ENCODE results near the gene CDC45.

The CDC45 gene

GRCh38 chr22:19555651-19556050 is 75.9 kb downstream of the CDC45 start:
- DNase-seq (ENCODE audit: low read depth in 2 of 3, low spot score in 2 of 3), result no peak

- no peak for DNase-seq (ENCODE audit: low read depth in 2 of 3, low spot score in 2 of 3)
Measured at GRCh38 chr22:19556963-19557545, 77.3 kb downstream of the CDC45 start.

GRCh38 chr22:19559324-19559811 is 79.6 kb downstream of the CDC45 start:
- DNase-seq (ENCODE audit: low read depth in 2 of 3, low spot score in 2 of 3), result no peak

- no peak for DNase-seq (ENCODE audit: low read depth in 2 of 3, low spot score in 2 of 3)
Measured at GRCh38 chr22:19559956-19560355, 80.2 kb downstream of the CDC45 start.

GRCh38 chr22:19565382-19566278 is 85.9 kb downstream of the CDC45 start:
- no peak for DNase-seq (ENCODE audit: low read depth in 2 of 3, low spot score in 2 of 3)

- DNase-seq (ENCODE audit: low read depth in 2 of 3, low spot score in 2 of 3), result no peak
Measured at GRCh38 chr22:19566279-19567156, 86.8 kb downstream of the CDC45 start.

GRCh38 chr22:19567157-19568009 is 87.7 kb downstream of the CDC45 start:
- DNase-seq (ENCODE audit: low read depth in 2 of 3, low spot score in 2 of 3), result no peak

- DNase-seq (ENCODE audit: low read depth in 2 of 3, low spot score in 2 of 3), result no peak
Measured at GRCh38 chr22:19568337-19569275, 88.9 kb downstream of the CDC45 start.

GRCh38 chr22:19569276-19569640 is 89.5 kb downstream of the CDC45 start:
- no peak for DNase-seq (ENCODE audit: low read depth in 2 of 3, low spot score in 2 of 3)

- DNase-seq (ENCODE audit: low read depth in 2 of 3, low spot score in 2 of 3), result no peak
Measured at GRCh38 chr22:19569976-19570375, 90.3 kb downstream of the CDC45 start.
